ENCODE measurements around the gene TMEM191B. TPM values are rescaled to one million over a fixed set of nuclear protein-coding genes. Genes with fewer than 3 reads are reported as not detected.
"Not testable (repeated sequence)": the region's sequence is repeated elsewhere in the genome, so short reads cannot be mapped to it uniquely, and the experiment has no call there.

Gene TMEM191B
- total RNA-seq, 1 experiment from 2014 or later, result 2.3 TPM

DNA sequence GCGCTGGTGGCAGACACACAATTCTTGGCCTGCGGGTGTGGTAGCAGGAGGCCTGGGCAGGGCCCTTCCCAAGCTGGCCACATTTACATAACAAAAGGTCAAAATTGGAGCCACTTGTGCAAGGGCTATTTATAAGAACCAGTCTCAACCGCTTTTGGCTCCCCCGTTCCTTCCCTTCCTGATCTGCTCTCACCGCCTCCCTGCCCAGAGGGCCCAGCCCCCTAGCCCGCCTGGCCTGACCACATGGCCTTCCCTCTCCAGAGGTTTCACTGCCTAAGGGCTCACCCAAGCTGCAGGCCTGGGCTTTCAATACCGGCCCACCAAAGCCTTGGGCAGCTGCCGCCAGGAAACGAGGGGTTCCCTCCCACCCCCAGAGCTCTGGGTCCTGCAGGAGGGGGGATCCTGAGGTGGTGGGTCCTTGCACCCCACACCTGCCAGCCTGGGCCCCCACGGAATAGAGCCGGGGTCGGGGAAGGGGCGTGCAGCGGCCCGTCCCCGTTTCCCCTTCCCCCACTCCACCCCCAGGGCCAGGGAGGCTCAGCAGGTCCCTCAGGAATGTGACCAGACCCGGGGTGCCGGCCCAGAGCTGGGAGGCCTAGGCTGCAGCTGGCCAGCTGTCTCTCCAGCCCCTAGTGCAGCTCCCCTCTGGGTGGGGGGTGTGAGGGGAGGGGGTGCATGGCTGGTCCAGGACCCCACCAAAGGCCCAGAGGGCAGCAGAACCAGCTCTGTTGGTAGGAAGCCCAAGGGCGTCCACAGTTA lies 25.4 kb downstream of the TMEM191B start:
- in situ Hi-C loops (cut with HindIII; ENCODE audit: low sequenced_read_pairs), result not testable (repeated sequence)

DNA sequence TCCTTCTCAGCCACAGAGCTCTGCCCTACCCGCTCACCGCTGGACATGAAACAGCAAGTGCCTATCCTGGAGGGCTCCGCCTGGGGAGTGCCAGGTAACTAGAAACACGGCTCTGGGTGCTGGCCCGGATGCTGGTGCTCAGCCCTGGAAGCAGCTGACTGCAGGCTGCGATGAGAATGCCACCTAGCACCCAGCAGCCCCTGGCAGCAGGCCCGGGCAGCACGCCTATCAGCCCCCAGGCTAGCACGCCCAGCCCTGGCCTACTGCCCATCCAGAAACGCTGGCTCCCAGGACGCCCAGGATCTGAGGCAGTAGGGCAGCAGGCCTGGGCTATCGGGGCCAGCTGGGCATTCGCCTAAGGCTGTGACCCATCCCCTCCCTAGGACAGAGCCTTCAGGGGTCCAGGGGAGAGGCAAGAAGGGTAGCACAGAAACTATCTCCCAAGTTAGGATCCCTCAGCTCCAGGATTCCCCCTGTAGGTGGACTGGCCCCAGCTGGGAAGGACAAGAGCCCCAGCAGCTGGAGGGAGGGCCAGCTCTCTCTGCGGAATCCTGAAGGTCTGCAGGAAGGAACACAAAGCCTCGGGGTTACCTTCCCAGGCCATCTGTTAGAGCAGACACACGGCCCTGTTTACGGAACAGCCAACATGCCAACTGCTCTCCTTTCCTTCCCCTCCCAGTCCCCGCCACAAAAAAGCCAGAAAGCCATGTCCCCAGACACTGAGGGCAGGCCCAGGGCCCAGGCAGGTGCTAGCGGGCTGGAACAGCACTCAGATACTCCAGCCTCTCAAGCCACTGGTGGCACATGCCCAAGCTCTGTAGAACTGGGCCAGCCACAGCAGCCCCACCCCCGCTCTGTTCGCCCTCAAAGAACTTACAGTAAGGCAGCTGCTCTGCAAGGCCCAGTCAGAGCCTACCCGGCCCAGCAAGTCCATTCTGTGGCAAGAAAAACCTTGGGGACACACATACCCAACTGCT lies 27.0 kb downstream of the TMEM191B start:
- DNase-seq (ENCODE audit: low spot score); in situ Hi-C loops (cut with HindIII; ENCODE audit: low sequenced_read_pairs): not testable (repeated sequence)

More for the DNA sequence above, 25.4 kb downstream of the TMEM191B start:
- not testable (repeated sequence) for DNase-seq (ENCODE audit: low spot score)

DNA sequence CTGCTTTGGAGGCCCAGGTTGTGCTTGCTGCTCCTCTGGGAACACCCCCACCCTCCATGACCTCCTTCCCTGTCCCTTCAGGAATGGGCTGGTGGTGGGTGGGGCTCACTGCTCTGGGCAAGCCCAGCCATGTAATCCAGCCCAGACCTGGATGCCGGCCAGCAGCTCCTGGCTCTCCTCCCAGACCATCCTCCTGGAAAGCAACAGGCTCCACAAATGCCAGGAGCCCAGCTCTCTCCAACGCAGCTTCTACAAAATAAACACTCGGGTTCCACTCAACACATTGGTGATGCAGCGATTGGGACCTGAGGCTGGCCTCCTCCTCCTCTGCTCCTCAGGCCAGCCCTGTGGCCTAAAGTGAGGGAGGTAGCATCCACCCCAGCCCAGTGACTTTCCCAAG lies 30.9 kb downstream of the TMEM191B start:
- DNase-seq (ENCODE audit: low spot score); in situ Hi-C loops (cut with HindIII; ENCODE audit: low sequenced_read_pairs): not testable (repeated sequence)

DNA sequence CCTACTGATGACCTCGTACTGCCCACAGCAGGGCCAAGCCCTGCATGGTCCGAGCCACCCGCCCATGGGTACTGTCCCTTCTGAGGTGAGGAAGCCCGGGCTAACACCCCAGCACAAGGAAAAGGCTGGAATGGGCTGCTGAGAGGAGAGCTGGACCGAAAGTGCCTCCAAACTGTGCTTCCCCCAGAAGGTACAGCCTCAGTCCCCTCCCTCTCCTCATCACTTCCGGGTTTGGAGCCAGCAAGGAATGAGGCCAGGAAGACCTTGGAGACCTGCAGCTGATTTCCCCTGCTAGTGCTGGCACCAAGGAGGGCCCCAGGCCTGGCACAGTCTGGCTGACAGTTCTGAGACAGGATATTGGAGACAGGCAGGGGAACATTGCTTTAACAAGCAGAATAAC lies 31.3 kb downstream of the TMEM191B start:
- in situ Hi-C loops (cut with HindIII; ENCODE audit: low sequenced_read_pairs); DNase-seq (ENCODE audit: low spot score): not testable (repeated sequence)

DNA sequence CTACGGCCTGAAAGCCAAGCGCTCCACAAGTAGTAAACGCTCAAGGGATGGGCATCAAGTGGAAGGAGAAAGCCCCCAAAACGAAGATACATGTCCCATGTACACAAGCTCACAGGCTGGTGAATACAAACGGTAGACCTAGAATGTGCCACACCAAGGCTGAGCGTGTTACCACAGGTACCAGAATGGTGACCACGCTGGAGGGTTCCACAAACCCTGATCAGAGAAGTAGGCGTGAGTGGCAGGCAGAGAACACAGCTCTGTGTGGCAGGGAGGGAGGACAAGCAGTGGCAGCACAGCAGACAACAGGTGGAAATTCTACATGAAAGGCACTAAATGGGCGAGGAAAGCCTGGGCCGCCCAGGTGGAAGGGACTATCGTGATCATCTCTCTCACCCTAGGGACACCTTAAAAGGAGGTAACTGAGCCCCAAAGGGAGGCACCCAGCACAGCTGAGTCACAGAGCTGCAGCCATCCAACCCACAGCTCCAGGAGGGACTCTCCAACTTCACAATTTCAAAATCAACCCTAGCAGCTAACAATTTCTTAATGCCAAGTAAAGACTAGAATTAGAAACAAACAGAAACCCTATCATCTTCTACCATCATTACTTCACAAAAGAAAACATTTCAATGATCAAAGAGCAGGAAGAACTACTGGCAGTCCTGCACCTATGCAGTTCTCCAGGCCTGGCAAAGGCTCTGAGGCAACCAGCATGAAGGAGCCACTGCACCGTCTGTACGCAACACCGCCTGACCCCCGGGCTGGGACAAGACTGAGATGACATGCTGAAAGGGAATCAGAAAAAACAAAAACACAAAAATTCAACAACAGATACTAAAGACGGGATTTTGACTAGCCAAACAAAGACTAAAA lies 32.7 kb downstream of the TMEM191B start:
- in situ Hi-C loops (cut with HindIII; ENCODE audit: low sequenced_read_pairs); DNase-seq (ENCODE audit: low spot score): not testable (repeated sequence)

DNA sequence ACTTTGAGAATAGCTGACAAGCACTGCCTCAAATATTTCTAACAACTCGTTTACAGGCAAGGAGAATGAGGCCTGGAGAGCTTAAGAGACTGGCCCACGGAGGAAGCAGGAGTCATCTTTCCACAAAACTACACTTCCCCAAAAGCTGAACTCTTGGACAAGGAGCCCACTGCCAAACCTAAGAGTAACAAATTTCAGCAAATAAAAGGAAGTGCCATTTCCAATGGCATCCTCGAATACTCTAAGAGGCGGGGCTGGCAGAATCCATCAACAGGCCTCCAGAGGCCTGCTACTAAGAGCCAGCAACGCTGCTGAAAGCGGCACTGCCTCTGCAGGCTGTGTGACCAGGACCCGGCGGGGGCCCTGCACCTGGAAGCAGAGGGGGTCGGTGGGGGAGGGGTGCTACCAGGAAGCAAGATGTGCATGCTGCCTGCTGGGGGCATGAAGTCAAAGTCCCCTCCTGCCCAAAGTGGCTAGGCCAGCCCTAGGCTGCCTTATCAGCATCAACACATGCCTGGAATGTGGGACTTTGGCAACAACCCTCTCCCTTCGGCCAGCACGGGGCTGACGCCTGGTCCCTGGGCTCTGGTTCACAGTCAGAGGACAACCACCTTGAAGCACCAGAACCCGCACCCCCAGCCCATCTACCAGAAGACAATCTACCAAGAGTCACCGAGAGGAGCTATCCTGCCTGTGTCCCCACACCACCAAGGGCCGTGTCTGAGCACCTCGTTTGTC lies 43.1 kb downstream of the TMEM191B start:
- in situ Hi-C loops (cut with HindIII; ENCODE audit: low sequenced_read_pairs); DNase-seq (ENCODE audit: low spot score): not testable (repeated sequence)

DNA sequence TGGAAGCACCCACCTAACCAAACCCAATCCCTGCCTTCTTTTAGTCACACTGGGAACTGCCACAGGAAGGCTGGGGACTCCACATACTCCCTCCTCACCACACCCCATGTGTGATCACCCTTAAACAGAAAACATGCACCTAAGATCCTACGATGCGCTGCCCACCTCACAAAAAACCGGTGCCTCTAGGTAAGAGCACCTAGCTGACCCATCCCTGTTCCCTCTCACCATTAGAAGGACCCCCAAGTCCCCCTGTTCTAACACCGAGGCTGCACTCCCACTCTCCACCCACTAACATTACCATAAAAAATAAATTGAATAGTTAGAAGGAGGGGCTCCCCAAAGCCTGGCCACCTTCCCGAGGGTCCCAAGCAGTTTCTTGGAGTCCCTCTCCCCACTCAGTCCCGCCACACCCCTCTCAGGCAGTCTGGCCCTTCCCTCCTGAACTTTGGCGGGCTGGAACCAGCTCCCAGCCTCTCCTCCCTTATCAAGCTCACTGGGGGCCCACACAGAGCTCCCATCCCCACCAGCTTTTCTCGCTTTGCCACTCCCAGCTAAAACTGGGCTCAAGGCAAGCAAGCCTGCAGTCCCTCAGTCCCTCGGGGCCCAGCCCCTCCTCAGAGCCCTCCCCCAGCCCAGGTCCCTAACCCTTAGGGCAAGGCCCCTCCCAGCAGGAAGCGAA lies 46.0 kb downstream of the TMEM191B start:
- DNase-seq (ENCODE audit: low spot score); in situ Hi-C loops (cut with HindIII; ENCODE audit: low sequenced_read_pairs): not testable (repeated sequence)

DNA sequence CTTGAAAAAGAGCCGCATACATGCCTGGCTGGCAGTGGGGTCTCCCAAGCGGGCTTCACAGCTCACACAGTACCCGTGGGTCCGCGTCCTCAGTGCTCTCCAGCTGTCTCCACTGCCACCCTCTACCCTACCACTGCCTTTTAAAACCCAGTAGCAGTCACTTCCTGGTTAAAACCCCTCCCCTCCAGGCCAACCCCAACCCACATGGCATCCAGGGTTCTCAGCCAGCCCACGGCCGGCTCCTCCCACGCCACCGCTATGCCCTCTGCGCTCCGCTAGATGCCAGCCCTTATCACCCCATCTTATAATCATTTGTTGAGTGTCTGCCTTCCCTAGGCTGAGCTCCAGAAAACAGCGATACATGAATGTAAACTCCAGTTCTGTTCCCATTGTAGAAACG lies 47.0 kb downstream of the TMEM191B start:
- in situ Hi-C loops (cut with HindIII; ENCODE audit: low sequenced_read_pairs), result not testable (repeated sequence)

DNA sequence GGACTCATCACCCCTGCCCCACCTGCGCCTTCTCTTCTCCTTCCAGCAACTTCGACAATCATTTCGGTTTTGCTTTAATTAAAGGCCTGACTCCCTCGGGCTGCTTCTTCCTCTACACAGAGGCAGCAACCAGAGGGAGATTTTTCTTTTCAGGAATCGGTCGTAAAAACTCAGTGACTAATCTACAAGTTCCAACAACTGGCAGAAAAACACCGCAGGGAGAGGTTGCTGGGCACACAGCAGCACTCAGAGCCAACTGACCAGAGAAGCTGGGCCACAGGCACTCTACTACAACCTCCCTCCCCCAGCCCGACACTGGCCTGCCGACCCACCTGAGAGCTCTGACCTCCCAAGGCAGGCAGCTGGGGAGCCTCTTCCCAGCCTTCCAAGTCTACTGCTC lies 48.1 kb downstream of the TMEM191B start:
- DNase-seq (ENCODE audit: low spot score), result not testable (repeated sequence)

More for the DNA sequence above, 47.0 kb downstream of the TMEM191B start:
- not testable (repeated sequence) for DNase-seq (ENCODE audit: low spot score)

DNA sequence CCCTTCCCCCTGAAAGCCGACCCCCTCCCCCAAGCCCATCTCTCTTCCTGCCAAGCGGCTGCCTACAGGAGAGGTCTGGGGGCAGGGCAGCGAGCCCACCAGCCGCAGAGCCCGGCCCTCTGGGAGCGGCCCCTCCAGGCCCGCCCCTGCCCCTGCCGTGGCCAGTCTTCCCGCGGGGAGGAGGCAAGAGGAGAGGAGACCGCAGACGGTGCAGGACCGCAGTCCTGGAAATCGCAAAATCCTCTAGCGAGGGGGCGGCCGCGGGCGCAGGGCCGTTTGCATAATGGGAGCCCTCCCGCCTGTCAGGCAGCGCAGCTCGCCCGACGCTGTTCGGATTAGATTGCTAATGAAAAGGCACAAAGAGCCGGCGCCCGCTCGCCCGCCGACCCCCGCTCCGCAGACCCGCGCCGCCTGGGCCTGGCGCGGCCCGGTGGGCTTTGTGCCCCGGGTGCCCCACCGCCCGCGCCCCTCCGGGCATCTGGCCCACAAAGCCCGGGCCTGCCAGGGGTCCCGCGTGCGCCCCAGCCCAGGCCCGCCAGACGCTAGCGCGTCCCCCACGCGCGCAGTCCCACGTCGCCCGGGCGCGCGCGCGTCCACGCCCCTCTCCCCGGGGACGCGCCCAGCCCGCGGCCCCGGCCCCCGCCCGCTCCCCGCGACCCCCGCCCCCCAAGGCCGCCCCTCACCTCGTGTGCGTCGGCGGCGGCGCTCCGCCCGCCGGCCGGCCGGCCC lies 49.7 kb downstream of the TMEM191B start:
- DNase-seq (ENCODE audit: low spot score); in situ Hi-C loops (cut with HindIII; ENCODE audit: low sequenced_read_pairs): not testable (repeated sequence)

More for the DNA sequence above, 48.1 kb downstream of the TMEM191B start:
- in situ Hi-C loops (cut with HindIII; ENCODE audit: low sequenced_read_pairs), result not testable (repeated sequence)

DNA sequence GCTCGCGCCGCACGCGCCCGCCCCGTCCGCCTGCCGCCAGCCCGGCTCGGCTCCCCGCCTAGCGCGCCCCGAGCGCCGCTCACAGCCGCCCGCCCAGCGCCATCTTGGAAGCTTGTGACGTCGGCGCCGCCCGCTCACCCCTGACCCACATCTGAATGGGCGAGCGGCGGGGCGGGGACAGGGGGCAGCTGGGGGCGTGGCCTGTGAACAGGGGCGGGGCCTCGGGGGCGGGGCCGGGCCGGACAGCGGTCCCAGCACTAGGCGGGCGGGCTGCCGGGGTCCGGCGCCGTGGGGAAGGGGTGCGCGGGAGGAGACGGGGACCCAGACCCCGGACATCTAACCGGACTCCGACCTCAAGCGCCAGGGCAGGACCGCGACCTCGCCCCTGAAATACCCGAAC lies 50.2 kb downstream of the TMEM191B start:
- DNase-seq (ENCODE audit: low spot score); in situ Hi-C loops (cut with HindIII; ENCODE audit: low sequenced_read_pairs): not testable (repeated sequence)

Other genes starting within 250 kb of the TMEM191B start
- gene GGTLC3, start 9.6 kb upstream of the TMEM191B start, total RNA-seq (2014; rRNA removed; shearing (Covaris generic)), result not detected in 2 replicates
- gene RIMBP3, start 84.1 kb downstream of the TMEM191B start, total RNA-seq (2014; rRNA removed; shearing (Covaris generic)), result 2.2 TPM in 2 replicates

All from G401 (cell line).